MM.1S (cell line): ENCODE data around the gene SEMA6B.

Experiments
- CTCF ChIP-seq: fragments of 300-600 bp; sonication (generic); IDR thresholded peaks from 2 replicates; pipeline ENCODE4 v1.5.1; 2016; ENCODE audit warnings: antibody characterized with exemption, low read length, mixed read lengths
- EZH2 ChIP-seq: fragments of 300-600 bp; sonication (generic); optimal IDR thresholded peaks from 2 replicates; pipeline ENCODE3; 2017; ENCODE audit warnings: low read depth, mild to moderate bottlenecking, antibody characterized with exemption, low read length, mixed read lengths
- EZH2phosphoT487 ChIP-seq: fragments of 300-600 bp; sonication (generic); IDR thresholded peaks from 2 replicates; pipeline ENCODE4 v1.6.1; 2018; ENCODE audit warnings: antibody characterized with exemption, low read length

GRCh38 chr19:4580961-4581665 lies 21.6 kb upstream of the SEMA6B start:
- TF ChIP-seq CTCF (no peak), EZH2 (no peak), EZH2phosphoT487 (no peak)
